ENCODE data around the gene CTBP1. TPM values are rescaled to one million over a fixed set of nuclear protein-coding genes. Genes with fewer than 3 reads are reported as not detected.

The CTBP1 gene
- total RNA-seq, 1 donor from 2014 or later: 169 TPM

GRCh38 chr4:1214101-1215095, 34.5 kb downstream of the CTBP1 start:
- no peaks in the 10 kb centered on the region for H3K9me3 ChIP-seq
- H3K36me3 ChIP-seq: peaks cover 78% of the 10 kb centered on the region
- DNase-seq (no peak), ATAC-seq (no peak)
- intact Hi-C loops (cut with DNase I): no loop called here
- H3K4me1 ChIP-seq: peaks cover 51% of the 10 kb centered on the region
- H3K4me3 ChIP-seq: no peak overlapping the region
- no peaks in the 10 kb centered on the region for H3K27me3 ChIP-seq
- no peak overlapping the region for H3K27ac ChIP-seq
- TF ChIP-seq, protein P1, sequence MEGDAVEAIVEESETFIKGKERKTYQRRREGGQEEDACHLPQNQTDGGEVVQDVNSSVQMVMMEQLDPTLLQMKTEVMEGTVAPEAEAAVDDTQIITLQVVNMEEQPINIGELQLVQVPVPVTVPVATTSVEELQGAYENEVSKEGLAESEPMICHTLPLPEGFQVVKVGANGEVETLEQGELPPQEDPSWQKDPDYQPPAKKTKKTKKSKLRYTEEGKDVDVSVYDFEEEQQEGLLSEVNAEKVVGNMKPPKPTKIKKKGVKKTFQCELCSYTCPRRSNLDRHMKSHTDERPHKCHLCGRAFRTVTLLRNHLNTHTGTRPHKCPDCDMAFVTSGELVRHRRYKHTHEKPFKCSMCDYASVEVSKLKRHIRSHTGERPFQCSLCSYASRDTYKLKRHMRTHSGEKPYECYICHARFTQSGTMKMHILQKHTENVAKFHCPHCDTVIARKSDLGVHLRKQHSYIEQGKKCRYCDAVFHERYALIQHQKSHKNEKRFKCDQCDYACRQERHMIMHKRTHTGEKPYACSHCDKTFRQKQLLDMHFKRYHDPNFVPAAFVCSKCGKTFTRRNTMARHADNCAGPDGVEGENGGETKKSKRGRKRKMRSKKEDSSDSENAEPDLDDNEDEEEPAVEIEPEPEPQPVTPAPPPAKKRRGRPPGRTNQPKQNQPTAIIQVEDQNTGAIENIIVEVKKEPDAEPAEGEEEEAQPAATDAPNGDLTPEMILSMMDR (IDR thresholded peaks at IDR 0.05): no peak

DNA sequence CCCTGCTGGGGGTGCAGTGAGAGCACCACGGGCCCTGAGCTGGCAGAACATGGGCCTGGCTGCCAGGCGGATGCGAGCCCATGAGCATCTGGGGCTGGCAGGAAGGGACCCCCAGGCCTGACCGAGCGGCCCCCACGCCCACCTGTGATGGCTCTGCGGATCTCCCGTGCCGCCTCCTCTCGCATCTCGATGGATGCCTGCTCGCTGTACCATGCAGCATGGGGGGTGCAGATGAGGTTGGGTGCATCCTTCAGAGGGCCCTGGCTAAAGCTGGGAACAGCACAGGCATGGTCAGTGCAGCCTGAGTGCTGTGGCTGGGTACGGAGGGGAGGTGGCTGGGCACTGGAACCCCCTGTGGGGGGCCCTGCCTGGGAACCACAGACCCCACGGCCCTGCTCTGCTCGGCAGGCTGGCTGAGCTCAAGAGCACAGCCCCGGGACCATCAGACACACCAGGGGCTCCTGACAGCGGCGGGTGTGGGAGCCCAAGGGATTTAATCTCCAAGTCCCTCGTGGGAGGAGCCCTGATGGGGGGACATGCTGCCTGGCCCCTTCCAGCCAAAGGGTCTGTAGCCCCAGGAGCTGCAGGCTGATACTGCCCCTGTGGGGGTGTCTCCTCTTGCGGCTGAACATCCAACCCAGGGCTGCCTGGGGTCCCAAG, 35.5 kb downstream of the CTBP1 start:
- TF ChIP-seq, protein P1 (IDR thresholded peaks at IDR 0.05): no peak
- intact Hi-C loops (cut with DNase I): no loop called here
- no peak overlapping the region for H3K27ac ChIP-seq
- no peaks in the 10 kb centered on the region for H3K27me3 ChIP-seq
- no peak for ATAC-seq
- no peak overlapping the region for H3K4me3 ChIP-seq
- H3K9me3 ChIP-seq: no peaks in the 10 kb centered on the region
- H3K4me1 ChIP-seq: peaks cover 54% of the 10 kb centered on the region
- DNase-seq: no peak
- peaks cover 75% of the 10 kb centered on the region for H3K36me3 ChIP-seq

GRCh38 chr4:1212546-1213335, 36.2 kb downstream of the CTBP1 start:
- H3K27me3 ChIP-seq: no peaks in the 10 kb centered on the region
- intact Hi-C loops (cut with DNase I): no loop called here
- peaks cover 68% of the 10 kb centered on the region for H3K36me3 ChIP-seq
- ATAC-seq: no peak
- TF ChIP-seq, protein P1 (IDR thresholded peaks at IDR 0.05): no peak
- H3K27ac ChIP-seq: peak overlapping the region; percentile 51
- DNase-seq: no peak
- H3K4me3 ChIP-seq: no peak overlapping the region
- H3K9me3 ChIP-seq: no peaks in the 10 kb centered on the region
- H3K4me1 ChIP-seq: peaks cover 54% of the 10 kb centered on the region

DNA sequence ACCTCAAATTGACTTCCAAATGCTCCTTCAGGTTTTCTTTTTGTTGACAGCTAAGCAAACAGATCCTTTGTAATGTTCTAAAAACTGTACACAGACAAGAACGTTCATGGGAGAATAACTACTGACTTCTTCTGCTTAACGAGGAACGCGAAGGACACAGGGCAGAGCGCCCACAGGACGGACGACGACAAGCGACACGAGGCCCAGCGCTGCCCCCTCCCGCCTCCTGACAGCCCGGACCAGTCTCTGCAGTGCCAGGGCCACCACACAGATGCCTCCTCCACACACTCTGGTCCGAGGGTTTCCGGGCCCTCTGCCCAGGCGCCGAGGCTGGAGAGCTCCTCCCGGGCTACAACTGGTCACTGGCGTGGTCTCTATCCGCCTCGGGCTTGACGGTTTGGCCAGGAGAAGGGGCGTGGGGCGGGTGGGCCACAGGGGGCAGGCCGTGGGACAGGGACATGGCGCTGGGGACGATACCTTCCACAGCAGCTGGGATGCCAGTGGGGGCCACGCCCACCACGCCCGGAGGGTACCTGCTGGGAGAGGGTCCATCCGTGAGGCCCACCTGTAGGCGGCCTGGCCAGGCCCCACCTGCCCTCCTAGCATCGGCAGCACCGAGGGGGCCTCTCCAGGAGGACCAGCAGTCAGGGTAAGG, 36.9 kb downstream of the CTBP1 start:
- intact Hi-C loops (cut with DNase I): no loop called here
- peaks cover 49% of the 10 kb centered on the region for H3K4me1 ChIP-seq
- no peaks in the 10 kb centered on the region for H3K27me3 ChIP-seq
- TF ChIP-seq, protein P1 (IDR thresholded peaks at IDR 0.05): no peak
- peaks cover 61% of the 10 kb centered on the region for H3K36me3 ChIP-seq
- H3K9me3 ChIP-seq: no peaks in the 10 kb centered on the region
- ATAC-seq (no peak), DNase-seq (peak; percentile 68)
- no peak overlapping the region for H3K4me3 ChIP-seq
- H3K27ac ChIP-seq: peak overlapping the region; percentile 51

GRCh38 chr4:1211371-1211770, 37.6 kb downstream of the CTBP1 start:
- Histone ChIP-seq H3K36me3 (peaks cover 57% of the 10 kb centered on the region), H3K9me3 (no peaks in the 10 kb centered on the region), H3K4me1 (peaks cover 43% of the 10 kb centered on the region), H3K27ac (no peak overlapping the region), H3K27me3 (no peaks in the 10 kb centered on the region), H3K4me3 (no peak overlapping the region)
- TF ChIP-seq, protein P1 (IDR thresholded peaks at IDR 0.05): no peak
- DNase-seq (peak; percentile 17), ATAC-seq (no peak)
- intact Hi-C loops (cut with DNase I): no loop called here

Data from upper lobe of right lung (tissue), 1 donor.